G401.6 (cell line): Measurements from ENCODE around the gene HELZ.
"Not testable (repeated sequence)": the region's sequence is repeated elsewhere in the genome, so short reads cannot be mapped to it uniquely, and the experiment has no call there.

Experiments
- FAIRE-seq: peaks from 2 replicates; lab custom pipeline; 2012; peaks lifted over from hg19 to GRCh38; lab: Jason Lieb, UNC

The HELZ gene

GRCh38 chr17:67270416-67270815, 25.4 kb upstream of the HELZ start:
- FAIRE-seq, result no peak

GRCh38 chr17:67266496-67266895, 21.5 kb upstream of the HELZ start:
- no peak for FAIRE-seq

- FAIRE-seq, result no peak
These were observed 20.5 kb upstream of the HELZ start for GRCh38 chr17:67265436-67266019.

GRCh38 chr17:67262435-67263117, 17.6 kb upstream of the HELZ start:
- FAIRE-seq, result no peak

- FAIRE-seq, result no peak
These were observed 15.4 kb upstream of the HELZ start for GRCh38 chr17:67260170-67260987.

GRCh38 chr17:67258821-67259468, 13.9 kb upstream of the HELZ start:
- no peak for FAIRE-seq

- FAIRE-seq, result no peak
These were observed 11.2 kb upstream of the HELZ start for GRCh38 chr17:67256075-67256732.

GRCh38 chr17:67253384-67253783, 8.4 kb upstream of the HELZ start:
- peak; percentile 6 for FAIRE-seq

- FAIRE-seq, result not testable (repeated sequence)
These were observed 6.6 kb upstream of the HELZ start for GRCh38 chr17:67251586-67251985.

GRCh38 chr17:67248291-67248690, 3.3 kb upstream of the HELZ start:
- no peak for FAIRE-seq

- no peak for FAIRE-seq
These were observed 2.5 kb upstream of the HELZ start for GRCh38 chr17:67247416-67247900.

GRCh38 chr17:67246653-67247415, 1.8 kb upstream of the HELZ start:
- FAIRE-seq, result peak; percentile 96

- FAIRE-seq, result no peak
These were observed 1.3 kb upstream of the HELZ start for GRCh38 chr17:67246403-67246652.

- FAIRE-seq, result no peak
These were observed 852 bp upstream of the HELZ start for GRCh38 chr17:67245694-67246402.

- FAIRE-seq, result no peak
These were observed 444 bp downstream of the HELZ start for GRCh38 chr17:67244431-67245072.

GRCh38 chr17:67243284-67243683, 1.7 kb downstream of the HELZ start:
- FAIRE-seq, result no peak

GRCh38 chr17:67241719-67242341, 3.2 kb downstream of the HELZ start:
- no peak for FAIRE-seq

GRCh38 chr17:67239597-67239996, 5.4 kb downstream of the HELZ start:
- no peak for FAIRE-seq

GRCh38 chr17:67238991-67239390, 6.0 kb downstream of the HELZ start:
- FAIRE-seq, result no peak

GRCh38 chr17:67232441-67232840, 12.6 kb downstream of the HELZ start:
- FAIRE-seq, result no peak
